DOHH2 (cell line): ENCODE results near the gene KREMEN2.

Source experiments
- CTCF ChIP-seq: fragments of 200-600 bp; sonication (generic); IDR thresholded peaks from one replicate; pipeline ENCODE4 v1.5.1; 2014; ENCODE audit warnings: antibody characterized with exemption, mild to moderate bottlenecking, low read depth, low read length; ENCODE audit not compliant: poor library complexity, severe bottlenecking
- EZH2phosphoT487 ChIP-seq: fragments of 200-600 bp; sonication (generic); IDR thresholded peaks from 2 replicates; pipeline ENCODE4 v1.6.1; 2017; ENCODE audit warnings: borderline replicate concordance, mild to moderate bottlenecking, antibody characterized with exemption, low read length, moderate library complexity, mixed read lengths

- no peak for TF ChIP-seq CTCF
- TF ChIP-seq EZH2phosphoT487, result no peak
Observed at GRCh38 chr16:3007059-3007956, 43.2 kb downstream of the KREMEN2 start.
